C4-2B (cell line): ENCODE results near the gene WHRN.

Experiments
- H3K27ac ChIP-seq: fragments of 450-650 bp; 2 replicates; pipeline ENCODE4 v1.5.1; 2017
- CTCF ChIP-seq: fragments of 450-650 bp; conservative IDR thresholded peaks from 2 replicates; pipeline ENCODE4 v1.5.1; 2017; ENCODE audit warnings: mild to moderate bottlenecking
- ZFX ChIP-seq: fragments of 450-650 bp; IDR thresholded peaks from 2 replicates; pipeline ENCODE4 v1.6.1; 2017

WHRN gene

GRCh38 chr9:114484215-114484853 lies 20.9 kb downstream of the WHRN start:
- TF ChIP-seq ZFX (no peak), CTCF (no peak)
- H3K27ac ChIP-seq: no peak overlapping the region

DNA sequence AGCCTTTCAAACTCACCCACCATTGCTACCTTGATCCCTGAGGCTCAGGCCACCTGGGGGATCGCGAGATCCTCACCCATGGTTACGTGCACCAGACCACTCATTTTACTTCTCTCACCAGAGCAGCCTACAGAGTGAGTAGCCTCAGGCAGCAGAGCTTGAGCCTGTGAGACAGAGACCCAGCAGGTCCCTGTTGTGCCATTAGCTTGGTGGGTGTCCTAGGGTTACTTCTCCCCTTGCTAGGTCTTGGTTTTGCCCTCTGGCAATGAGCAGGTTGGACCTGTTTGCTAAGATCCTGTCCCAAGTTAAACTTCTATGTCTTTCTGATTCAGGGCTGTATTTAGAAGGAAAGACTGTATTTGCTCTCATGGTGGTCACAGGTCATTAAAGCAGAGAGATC lies 21.8 kb downstream of the WHRN start:
- no peak overlapping the region for H3K27ac ChIP-seq
- no peak for TF ChIP-seq ZFX
- no peak for TF ChIP-seq CTCF

DNA sequence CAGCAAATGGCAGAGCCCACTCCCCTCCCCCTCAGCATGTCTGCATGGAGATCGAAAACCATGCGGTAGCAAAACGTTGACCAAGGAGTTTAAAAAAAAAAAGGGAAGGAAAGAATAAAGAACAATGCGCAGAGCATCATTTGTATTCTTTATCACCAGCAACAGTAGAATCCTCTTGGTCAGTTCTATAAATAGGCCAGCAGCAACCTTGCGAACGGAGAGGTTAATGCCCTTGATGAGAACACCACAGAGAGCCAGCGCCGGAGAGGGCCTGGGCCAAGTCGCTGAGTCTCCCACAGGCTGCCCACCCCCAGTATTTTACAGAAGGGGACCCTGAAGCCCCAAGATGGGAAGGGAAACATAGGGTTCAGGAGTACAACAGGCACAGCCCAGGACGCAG lies 22.7 kb downstream of the WHRN start:
- TF ChIP-seq ZFX: no peak
- no peak for TF ChIP-seq CTCF
- no peak overlapping the region for H3K27ac ChIP-seq

DNA sequence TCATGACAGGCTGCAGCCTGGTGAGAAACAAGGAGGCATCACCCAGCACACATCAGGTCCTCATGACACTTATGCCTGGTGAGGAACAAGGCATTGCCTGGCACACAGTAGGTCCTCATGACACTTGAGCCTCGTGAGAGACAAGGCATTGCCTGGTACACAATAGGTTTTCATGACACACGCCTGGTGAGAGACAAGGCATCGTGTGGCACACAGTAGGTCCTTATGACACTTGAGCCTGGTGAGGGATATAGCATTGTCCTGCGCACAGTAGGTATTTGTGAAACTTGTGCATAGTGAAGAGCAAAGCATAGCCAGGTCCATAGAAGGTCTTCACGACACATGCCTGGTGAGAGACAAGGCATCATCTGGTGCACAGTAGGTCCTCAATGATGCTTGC lies 23.5 kb downstream of the WHRN start:
- no peak overlapping the region for H3K27ac ChIP-seq
- TF ChIP-seq CTCF (no peak), ZFX (no peak)

GRCh38 chr9:114480746-114481435 lies 24.4 kb downstream of the WHRN start:
- TF ChIP-seq ZFX (no peak), CTCF (no peak)
- no peak overlapping the region for H3K27ac ChIP-seq

- no peak overlapping the region for H3K27ac ChIP-seq
- TF ChIP-seq CTCF: no peak
Observed at GRCh38 chr9:114478871-114479270, 26.4 kb downstream of the WHRN start.

DNA sequence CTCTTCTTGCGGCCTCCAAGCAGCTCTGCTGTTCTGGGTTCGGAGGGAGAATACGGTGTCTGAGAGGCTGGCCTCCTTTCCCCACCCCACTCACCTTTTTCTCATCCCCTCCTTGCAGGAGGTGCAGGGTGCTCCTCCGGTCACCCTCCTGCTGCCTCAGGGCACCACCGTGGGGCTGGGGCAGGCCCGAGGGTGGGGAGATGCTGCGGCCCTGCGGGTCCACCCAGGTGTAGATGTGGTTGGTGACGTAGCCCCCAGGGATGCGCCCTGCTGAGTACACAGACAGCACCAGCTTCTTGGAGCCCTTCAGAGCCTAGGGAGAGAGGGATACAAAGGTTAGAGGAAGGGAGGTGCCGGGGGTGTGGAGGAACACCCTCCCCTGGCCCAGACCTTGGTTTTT lies 26.8 kb downstream of the WHRN start:
- H3K27ac ChIP-seq: no peak overlapping the region

More for the DNA sequence above, 26.8 kb downstream of the WHRN start:
- TF ChIP-seq ZFX (no peak), CTCF (no peak)
